ENCODE results near the gene MPHOSPH10. TPM values are rescaled to one million over a fixed set of nuclear protein-coding genes. Genes with fewer than 3 reads are reported as not detected.

Gene MPHOSPH10
- total RNA-seq, 1 experiment from 2014 or later = 34.1 TPM

- H3K27me3 ChIP-seq (ENCODE audit: control insufficient read depth, insufficient read depth, low read length) = no peaks in the 10 kb centered on the region
- DNase-seq (ENCODE audit: low read depth, low spot score) = no peak
- POLR2A ChIA-PET = interaction anchor here (0.7 kb wide), 1 partner anchor 49 kb away, joined by 3 read pairs; no protein-coding TSS in a partner anchor
- ATAC-seq = no peak
- in situ Hi-C loops (cut with HindIII; ENCODE audit: low pct_unique_long_range_greater_than_20kb, low sequenced_read_pairs) (no loop called here), intact Hi-C loops (cut with micrococcal nuclease; ENCODE audit: unreplicated experiment) (no loop called here)
- peaks cover 10% of the 10 kb centered on the region for H3K4me1 ChIP-seq (ENCODE audit: control insufficient read depth, insufficient read depth, low read length)
- peak overlapping the region; percentile 91 for H3K27ac ChIP-seq (ENCODE audit: low read length)
- TF ChIP-seq SIN3A (IDR thresholded peaks at IDR 0.05; ENCODE audit: borderline replicate concordance, insufficient read depth, low read depth, low read length) = 0 out of 2 replicates have a peak, but pooled peaks have one; percentile 54
- no peak for TF ChIP-seq REST (IDR thresholded peaks at IDR 0.05; ENCODE audit: insufficient read depth in 1 of 2, low read depth in 2 of 2, low read length in 1 of 2)
- BruUV-seq (replicated peaks) = TSS peak; percentile 79
- H3K9me3 ChIP-seq (ENCODE audit: control insufficient read depth, insufficient read depth, low read depth, low read length) = no peaks in the 10 kb centered on the region
- CTCF ChIA-PET = interaction anchor here (0.7 kb wide), 2 partner anchors 544 to 1006 kb away, joined by 3 read pairs; no protein-coding TSS in a partner anchor
- H3K4me3 ChIP-seq (ENCODE audit: low read depth in 2 of 2, low read length in 2 of 2) = peak overlapping the region; percentile 98 to 99
- H3K36me3 ChIP-seq (ENCODE audit: control insufficient read depth, insufficient read depth, low read length) = peaks cover 23% of the 10 kb centered on the region
Measured at GRCh38 chr2:71129114-71129901, 1.1 kb upstream of the MPHOSPH10 start.

GRCh38 chr2:71129902-71130151 is 607 bp upstream of the MPHOSPH10 start:
- peak; percentile 77 for ATAC-seq
- TF ChIP-seq SIN3A (IDR thresholded peaks at IDR 0.05; ENCODE audit: borderline replicate concordance, insufficient read depth, low read depth, low read length) = no peak
- TF ChIP-seq REST (IDR thresholded peaks at IDR 0.05; ENCODE audit: insufficient read depth in 1 of 2, low read depth in 2 of 2, low read length in 1 of 2) = no peak
- TF ChIP-seq TCF7L2 (IDR thresholded peaks at IDR 0.05; ENCODE audit: low read depth, low read length) = no peak
- TF ChIP-seq POLR2AphosphoS5 (IDR thresholded peaks at IDR 0.05; ENCODE audit: low read depth, low read length) = no peak
- TF ChIP-seq CTCF (IDR thresholded peaks at IDR 0.05) = no peak
- ChIA-PET POLR2A (no interaction called here), CTCF (no interaction called here)
- no peaks in the 10 kb centered on the region for H3K9me3 ChIP-seq (ENCODE audit: control insufficient read depth, insufficient read depth, low read depth, low read length)
- peaks cover 10% of the 10 kb centered on the region for H3K4me1 ChIP-seq (ENCODE audit: control insufficient read depth, insufficient read depth, low read length)
- H3K27ac ChIP-seq (ENCODE audit: low read length) = peak overlapping the region; percentile 91
- peak overlapping the region; percentile 98 to 99 for H3K4me3 ChIP-seq (ENCODE audit: low read depth in 2 of 2, low read length in 2 of 2)
- no TSS peak for BruUV-seq (replicated peaks)
- intact Hi-C loops (cut with micrococcal nuclease; ENCODE audit: unreplicated experiment) = no loop called here
- no peaks in the 10 kb centered on the region for H3K27me3 ChIP-seq (ENCODE audit: control insufficient read depth, insufficient read depth, low read length)
- in situ Hi-C loops (cut with HindIII; ENCODE audit: low pct_unique_long_range_greater_than_20kb, low sequenced_read_pairs) = no loop called here
- DNase-seq (ENCODE audit: low read depth, low spot score) = no peak
- H3K36me3 ChIP-seq (ENCODE audit: control insufficient read depth, insufficient read depth, low read length) = peaks cover 28% of the 10 kb centered on the region
